HG02678 (cell line): ENCODE measurements around the gene CYS1.

Source experiments
- ATAC-seq: cut with Tn5 transposase; IDR thresholded peaks from one replicate; pipeline ENCODE4 v1.9.1; 2021; ENCODE audit warnings: mild to moderate bottlenecking, moderate library complexity; ENCODE audit not compliant: unreplicated experiment

CYS1 gene

GRCh38 chr2:10073706-10074105 is 6.5 kb downstream of the CYS1 start:
- no peak for ATAC-seq

GRCh38 chr2:10072656-10073480 is 7.3 kb downstream of the CYS1 start:
- ATAC-seq: peak; percentile 89

GRCh38 chr2:10071595-10071994 is 8.6 kb downstream of the CYS1 start:
- ATAC-seq: no peak

- ATAC-seq: no peak
Measured at GRCh38 chr2:10071176-10071575, 9.0 kb downstream of the CYS1 start.

GRCh38 chr2:10067881-10068280 is 12.3 kb downstream of the CYS1 start:
- ATAC-seq: no peak

GRCh38 chr2:10067330-10067729 is 12.9 kb downstream of the CYS1 start:
- no peak for ATAC-seq

- ATAC-seq: no peak
Measured at GRCh38 chr2:10065773-10066055, 14.5 kb downstream of the CYS1 start.

GRCh38 chr2:10064932-10065772 is 15.1 kb downstream of the CYS1 start:
- ATAC-seq: no peak

- ATAC-seq: no peak
Measured at GRCh38 chr2:10063566-10063965, 16.6 kb downstream of the CYS1 start.

- no peak for ATAC-seq
Measured at GRCh38 chr2:10062931-10063365, 17.3 kb downstream of the CYS1 start.

- no peak for ATAC-seq
Measured at GRCh38 chr2:10061221-10061925, 18.8 kb downstream of the CYS1 start.

- no peak for ATAC-seq
Measured at GRCh38 chr2:10059552-10060335, 20.5 kb downstream of the CYS1 start.

- ATAC-seq: no peak
Measured at GRCh38 chr2:10059016-10059351, 21.2 kb downstream of the CYS1 start.

GRCh38 chr2:10058251-10059015 is 21.8 kb downstream of the CYS1 start:
- ATAC-seq: no peak

- ATAC-seq: peak; percentile 36
Measured at GRCh38 chr2:10057231-10058107, 22.7 kb downstream of the CYS1 start.

- no peak for ATAC-seq
Measured at GRCh38 chr2:10056439-10056838, 23.8 kb downstream of the CYS1 start.

- ATAC-seq: no peak
Measured at GRCh38 chr2:10054976-10055375, 25.2 kb downstream of the CYS1 start.

GRCh38 chr2:10054424-10054823 is 25.8 kb downstream of the CYS1 start:
- ATAC-seq: no peak

- ATAC-seq: no peak
Measured at GRCh38 chr2:10053351-10053750, 26.9 kb downstream of the CYS1 start.
